Epidermal melanocyte (primary cell): ENCODE data around the gene RABGEF1.
"Not testable (repeated sequence)": the region's sequence is repeated elsewhere in the genome, so short reads cannot be mapped to it uniquely, and the experiment has no call there.

ENCODE experiments used
- DNase-seq: peaks from one replicate; pipeline ENCODE4 v3.0.0; 2011; ENCODE audit warnings: low spot score; ENCODE audit not compliant: insufficient read length

The RABGEF1 gene

DNA sequence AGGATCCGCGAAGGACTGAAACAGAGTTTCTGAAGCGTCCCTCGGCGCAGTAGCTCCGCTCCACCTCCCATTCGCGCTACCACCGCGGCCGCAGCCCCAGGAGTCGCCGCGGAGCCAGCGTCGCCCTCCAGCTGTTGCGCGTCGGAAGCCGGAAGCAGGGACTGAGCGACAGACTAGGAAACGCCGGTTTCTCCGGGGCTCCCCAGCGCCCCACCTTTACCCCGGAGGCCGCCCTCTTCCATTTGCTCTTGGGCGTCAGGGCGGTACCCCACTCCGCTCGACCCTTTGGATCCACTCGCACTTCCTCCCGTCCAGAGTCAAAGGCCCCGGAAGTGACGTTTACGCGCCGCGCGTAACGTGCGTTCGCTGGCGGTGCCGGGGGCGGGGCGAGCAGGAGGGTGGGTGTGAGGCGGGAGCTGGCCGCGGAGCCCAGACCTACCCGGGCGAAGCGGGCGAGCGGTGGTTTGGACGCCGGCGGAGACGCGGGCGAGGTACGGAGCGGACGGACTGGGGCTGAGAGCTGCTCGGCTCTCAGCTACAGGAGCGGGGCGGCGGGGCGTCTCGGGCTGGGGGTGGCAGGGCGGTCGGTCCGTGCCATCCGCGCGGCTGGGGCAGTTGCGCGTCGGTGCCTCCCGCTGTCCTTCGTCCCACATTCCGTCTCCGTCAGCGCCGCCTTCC is at the start of gene RABGEF1:
RABGEF1 (plus strand) TSS at position 432 of the 678 bp plus-strand sequence. CDS start 31,167 bp downstream, outside the sequence.
- DNase-seq: peak; percentile 94

DNA sequence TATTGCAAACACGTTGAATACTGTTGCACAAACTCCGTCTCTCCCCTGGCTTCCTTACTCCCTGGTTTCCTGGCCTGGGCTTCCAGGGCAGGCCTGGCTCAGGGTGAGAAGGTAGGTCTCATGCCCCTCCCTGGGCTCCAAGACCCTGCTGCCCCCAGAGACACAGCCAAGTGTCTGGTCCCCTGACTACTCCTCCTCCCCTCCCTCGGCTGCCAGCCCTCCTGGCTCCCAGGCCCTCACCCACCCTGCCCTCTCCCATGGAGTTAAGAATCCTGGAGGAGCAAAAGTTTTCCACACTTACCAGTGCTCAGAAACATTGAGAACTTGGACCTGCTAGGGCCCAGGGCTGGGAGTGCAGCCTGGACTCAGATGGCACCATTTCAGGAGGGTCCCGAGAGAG is 47.2 kb upstream of the RABGEF1 start:
- DNase-seq: no peak

DNA sequence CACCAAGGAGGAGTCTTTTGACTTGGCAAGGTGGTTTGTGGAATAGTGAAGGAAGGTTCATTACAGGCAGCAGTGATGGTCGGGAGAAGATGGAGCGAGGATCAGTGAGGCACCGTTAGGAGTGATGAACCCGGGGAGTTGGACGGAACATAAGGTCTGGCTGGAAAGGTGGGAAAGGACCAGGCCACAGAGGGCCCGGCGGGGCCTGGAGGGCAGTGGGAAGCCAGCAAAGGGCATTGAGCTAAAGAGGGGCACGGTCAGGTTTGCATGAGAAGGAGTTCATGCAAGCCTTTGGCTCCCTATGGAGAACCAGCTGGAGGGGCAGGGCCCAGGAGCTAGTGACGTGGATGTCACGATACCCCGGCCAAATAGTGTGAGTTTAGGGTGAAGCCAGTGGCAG is 46.2 kb upstream of the RABGEF1 start:
- no peak for DNase-seq

DNA sequence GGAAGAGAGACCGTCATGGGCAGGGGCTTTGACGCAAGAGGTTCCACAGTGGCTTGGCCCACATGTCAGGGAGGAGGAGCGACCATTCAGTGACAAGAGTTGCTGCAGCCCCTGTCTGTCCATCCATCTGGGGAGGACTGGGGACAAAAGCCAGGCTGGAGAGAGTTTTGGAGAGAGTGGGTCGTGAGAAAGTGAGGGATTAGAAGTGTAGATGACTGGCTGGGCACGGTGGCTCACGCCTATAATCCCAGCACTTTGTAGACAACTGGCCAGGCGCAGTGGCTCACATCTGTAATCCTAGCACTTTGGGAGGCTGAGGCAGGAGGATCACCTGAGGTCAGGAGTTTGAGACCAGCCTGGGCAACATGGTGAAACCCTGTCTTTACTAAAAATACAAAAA is 45.1 kb upstream of the RABGEF1 start:
- DNase-seq: not testable (repeated sequence)

DNA sequence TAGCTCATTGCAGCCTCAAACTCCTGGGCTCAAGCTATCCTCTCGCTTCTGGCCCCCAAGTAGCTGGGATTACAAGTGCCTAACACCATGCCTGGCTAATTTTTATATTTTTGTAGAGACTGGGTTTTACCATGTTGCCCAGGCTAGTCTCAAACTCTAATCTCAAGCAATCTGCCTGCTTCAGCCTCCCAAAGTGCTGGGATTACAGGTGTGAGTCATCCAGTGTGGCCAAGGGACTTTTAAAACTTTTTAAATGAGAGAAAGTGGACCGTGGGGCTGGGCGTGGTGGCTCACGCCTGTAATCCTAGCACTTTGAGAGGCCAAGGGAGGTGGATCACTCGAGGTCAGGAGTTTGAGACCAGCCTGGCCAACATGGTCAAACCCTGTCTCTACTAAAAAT is 44.4 kb upstream of the RABGEF1 start:
- not testable (repeated sequence) for DNase-seq

DNA sequence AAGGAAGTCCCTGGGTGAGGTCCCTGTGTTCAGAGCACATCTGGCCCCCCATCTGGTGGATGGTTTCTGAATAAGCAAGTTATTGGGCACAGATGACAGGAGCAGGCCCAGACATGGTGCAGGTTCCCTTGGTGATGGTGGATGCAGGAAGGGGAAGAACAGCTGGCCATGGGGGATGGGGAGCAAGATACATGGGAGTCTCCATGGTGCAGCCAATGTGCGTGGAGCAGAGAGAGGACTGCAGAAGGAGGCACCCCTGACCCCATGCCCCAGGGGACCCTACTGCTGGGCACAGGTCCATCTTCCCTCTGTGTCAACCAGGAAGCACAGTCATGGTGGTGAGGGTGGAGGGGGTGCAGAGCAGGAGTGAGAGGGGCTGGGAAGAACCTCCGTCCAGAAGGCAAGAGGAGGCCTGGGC is 43.8 kb upstream of the RABGEF1 start:
- no peak for DNase-seq

DNA sequence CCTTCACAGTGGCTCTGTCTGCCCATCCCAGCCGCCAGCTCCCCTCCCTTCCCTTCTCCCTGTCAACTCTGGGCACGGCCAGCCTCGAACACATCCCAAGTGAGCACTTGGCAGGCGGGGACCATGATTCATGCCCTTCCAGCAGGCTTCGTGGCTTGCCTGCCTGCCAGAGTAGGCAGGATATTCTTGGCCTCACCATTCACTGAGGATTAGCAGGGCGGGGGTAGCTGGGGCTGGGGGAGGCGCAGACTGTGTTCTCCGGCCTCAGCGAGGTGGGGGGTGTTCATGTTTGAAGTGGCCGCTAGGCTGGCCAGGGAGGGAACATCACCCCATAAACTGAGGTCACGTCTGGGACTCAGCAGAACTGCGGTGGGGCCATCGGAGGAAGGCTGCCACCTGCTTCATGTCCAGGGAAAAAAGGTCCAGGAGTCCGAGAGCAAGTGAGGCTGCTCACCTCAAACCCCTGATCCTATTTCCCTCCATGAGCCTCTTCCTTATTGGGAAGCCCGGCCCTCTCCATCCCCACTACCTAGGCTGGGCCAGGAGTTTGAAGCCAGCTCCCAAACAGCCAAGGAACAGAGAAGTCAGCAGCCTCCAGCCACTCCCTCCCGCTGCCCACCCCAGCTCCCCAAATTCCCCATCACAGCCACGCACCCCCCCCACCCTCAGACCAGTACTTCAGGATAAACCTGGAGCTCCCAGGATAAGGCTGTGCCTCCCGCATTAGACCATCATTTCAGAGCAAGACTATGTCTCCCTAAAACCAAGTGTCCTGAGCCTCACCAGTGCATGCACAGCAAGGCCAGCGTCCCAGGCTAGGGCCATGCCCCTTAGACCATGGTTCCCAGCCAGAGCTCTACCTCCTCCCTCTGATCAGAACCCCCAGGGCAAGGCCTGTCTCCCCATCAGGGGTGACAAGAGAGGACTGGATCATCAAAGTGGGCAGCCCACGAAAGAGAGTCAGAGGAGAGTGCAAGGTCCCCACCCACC is 42.8 kb upstream of the RABGEF1 start:
- no peak for DNase-seq

DNA sequence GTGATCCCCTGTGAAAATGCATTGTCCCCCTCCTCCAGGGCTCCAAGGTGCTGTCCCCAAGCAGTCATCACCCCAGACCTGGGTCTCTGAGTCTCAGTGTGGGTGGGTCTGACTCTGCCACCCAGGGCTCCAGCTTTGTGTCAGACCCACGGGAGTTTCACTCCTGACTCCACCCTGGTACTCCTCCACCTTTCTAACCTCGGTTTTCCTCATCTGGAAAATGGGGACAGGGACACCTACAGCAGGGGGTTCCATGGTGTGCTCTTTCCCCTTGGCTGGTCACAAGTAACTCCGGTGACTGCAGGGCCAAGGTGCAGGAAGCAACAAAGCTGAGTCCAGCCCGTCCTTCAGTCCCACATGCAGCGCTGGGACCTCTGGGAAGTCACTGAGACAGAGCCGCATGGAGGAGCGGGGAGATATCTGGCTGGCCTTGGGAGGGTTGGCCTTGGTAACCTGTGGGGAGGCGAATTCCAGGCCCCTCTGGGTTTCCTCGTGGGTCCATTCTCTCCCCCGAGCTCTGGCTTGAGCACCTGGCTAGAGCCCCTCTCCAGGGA is 41.8 kb upstream of the RABGEF1 start:
- no peak for DNase-seq

DNA sequence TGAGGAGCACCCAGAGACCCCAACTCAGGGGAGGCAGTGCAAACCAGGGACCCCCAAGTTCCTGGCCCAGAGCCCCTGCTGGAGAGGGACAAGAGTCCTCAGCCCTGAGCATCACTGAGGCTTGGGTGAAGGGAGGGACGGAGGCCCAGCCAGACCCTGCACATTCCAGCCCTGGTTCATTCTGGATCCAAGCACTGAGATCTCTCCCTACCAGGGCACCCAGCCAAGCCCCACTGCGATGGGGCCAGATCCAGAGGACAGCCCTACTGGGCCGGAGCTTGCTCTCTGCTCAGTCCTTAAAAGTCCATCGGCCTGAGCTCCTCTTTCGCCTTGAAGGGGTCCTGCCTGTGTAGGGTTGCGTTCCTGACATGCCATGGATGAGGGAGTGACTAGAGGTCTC is 40.5 kb upstream of the RABGEF1 start:
- no peak for DNase-seq

DNA sequence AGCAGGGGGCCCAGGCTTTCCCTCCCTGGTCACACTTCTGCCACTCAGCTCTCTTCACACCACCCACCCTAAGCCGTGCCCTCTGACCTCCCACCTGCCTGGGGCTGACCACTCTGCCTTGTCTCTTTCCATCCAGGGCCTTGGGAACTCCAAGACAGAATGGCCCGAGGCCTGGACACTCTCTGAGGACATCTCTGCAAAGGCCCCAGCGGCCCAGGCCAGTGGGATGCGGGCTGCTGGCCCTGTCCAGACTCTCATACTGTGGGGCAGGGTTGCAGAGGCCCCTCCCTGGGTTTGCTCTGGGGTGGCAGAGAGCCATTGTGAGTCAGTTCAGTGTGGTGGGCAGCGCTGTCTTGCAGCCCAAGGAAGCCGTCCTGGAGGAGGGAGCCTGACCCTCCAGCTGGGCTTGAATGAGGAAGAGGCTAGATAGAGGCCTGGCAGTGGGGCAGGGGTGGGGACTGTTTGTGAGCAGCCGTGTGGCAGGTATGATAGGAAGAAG is 39.9 kb upstream of the RABGEF1 start:
- DNase-seq: no peak

DNA sequence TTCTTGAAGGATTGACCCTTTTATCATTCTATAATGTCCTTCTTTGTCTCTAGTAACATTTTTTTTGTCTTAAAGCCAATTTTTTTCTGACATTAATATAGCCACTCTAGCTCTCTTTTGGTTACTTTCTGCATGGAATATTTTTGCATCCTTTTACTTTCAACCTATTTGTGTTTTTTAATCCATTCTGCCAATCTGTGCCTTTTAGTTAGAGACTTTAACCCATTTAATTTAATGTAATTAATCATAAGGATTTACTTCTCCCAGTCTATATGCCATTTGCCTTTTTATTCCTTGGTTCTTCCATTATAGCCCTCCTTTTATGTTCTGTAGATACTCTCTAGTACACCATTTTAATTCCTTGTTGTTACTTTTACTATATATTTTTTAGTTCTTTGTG is 32.7 kb upstream of the RABGEF1 start:
- no peak for DNase-seq

DNA sequence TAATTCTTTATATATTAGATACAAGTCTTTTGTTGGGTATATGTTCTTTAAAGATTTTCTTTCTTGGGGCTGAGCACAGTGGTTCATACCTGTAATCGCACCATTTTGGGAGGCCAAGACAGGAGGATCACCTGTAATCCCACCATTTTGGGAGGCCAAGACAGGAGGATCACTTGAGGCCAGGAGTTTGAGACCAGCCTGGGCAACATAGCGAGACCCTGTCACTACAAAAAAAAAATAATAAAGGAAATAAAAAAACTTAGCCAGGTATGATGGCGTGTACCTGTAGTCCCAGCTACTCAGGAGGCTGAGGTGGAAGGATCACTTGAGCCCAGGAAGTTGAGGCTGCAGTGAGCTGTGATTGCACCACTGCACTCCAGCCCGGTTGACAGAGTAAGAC is 29.8 kb upstream of the RABGEF1 start:
- DNase-seq: not testable (repeated sequence)

DNA sequence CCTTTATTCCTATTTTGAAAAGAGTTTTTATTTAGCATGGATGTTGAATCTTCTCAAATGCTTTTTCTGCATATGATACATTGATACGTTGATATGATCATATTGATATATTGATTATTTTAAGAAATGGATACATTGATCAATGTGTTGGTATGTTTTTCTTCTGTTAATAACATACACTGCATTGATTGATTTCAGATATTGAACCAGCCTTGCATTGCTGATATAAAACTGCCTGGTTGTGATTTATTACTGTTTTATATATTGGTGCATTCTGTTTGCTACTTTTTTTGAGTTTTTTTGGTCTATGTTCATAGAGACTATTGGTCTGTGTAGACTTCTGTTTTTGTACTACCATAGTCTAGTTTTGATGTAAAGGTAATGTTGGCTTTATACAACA is 26.8 kb upstream of the RABGEF1 start:
- no peak for DNase-seq

DNA sequence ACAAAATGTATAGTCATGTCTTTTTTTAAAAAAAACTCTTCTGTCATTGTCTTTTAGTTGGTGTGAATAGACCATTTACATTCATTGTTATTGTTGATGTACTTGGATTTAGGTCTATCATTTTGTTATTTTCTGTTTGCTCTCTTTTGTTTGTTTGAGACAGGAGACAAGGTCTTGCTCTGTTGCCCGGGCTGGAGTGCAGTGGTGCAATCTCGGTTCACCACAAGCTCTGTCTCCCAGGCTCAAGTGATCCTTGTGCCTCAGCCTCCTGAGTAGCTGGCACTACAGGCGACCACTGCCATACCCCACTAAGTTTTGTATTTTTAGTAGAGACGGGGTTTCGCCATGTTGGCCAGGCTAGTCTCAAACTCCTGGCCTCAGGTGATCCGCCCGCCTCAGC is 23.9 kb upstream of the RABGEF1 start:
- not testable (repeated sequence) for DNase-seq

DNA sequence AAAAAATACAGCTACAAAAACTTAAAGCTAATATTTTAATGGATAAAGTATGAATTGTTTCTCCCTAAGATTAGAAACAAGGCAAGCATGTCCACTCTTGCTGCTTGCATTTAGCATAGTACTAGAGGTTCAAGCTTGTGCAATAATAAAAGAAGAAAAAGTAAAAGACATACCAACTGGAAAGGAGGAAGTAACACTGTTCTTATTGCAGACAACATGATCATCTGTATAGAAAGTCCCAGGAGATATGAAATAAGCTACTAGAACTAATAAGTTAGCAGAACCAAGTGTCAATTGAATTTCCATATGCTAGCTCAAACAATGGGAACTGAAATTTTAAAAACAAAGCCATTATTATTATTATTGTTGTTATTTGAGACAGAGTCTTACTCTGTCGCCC is 20.0 kb upstream of the RABGEF1 start:
- no peak for DNase-seq

DNA sequence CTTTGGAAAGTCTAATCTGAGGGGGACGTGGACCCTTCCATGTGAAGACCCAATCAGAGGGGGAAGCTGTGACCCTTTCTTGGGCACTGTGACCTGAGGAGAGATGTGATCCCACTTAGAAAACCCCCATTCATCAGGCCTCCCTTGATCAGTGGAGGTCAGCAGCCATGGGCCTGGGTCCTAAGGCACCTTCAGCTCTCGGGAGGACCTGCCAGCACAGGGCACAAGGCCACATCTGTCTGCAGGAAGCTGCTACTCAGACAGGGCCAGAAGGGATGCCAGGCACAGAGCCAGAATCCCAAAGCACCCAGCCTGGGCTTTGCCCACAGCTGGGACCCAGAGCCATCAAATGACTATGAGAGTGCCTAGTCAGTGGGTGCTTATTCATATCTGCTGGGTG is 14.7 kb upstream of the RABGEF1 start:
- DNase-seq: no peak

DNA sequence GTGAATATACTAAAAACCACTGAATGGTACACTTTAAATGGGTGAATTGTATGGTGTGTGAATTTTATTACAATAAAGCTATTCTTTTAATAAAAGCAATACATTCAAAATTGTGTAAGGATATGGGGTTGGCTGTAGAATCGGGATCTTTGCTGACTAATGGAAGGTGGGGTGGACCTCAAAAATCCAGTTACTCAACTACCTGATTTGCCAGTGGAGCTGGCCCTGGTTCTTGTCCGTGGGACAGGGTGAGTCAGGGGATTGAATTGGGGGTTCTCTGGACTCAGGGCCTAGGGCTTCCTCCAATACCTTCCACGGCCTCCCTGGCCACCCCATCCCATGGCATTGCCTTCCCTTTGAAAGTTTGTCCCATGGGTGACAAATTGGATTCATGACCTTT is 13.5 kb upstream of the RABGEF1 start:
- DNase-seq: no peak

DNA sequence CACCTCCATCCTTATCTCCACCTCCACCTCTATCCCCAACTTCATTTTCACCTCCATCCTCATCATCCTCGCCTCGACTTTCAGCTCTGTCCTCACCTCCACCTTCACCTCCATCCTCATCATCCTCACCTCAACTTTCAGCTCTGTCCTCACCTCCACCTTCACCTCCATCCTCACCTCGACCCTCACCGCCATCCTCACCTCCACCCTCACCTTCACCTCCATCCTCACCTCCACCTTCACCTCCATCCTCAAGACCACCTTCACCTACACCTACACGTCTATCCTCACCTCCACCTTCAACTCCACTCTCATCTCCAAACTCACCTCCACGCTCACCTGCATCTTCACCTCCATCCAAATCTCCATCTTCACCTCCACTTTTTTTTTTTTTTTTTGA is 12.0 kb upstream of the RABGEF1 start:
- no peak for DNase-seq

DNA sequence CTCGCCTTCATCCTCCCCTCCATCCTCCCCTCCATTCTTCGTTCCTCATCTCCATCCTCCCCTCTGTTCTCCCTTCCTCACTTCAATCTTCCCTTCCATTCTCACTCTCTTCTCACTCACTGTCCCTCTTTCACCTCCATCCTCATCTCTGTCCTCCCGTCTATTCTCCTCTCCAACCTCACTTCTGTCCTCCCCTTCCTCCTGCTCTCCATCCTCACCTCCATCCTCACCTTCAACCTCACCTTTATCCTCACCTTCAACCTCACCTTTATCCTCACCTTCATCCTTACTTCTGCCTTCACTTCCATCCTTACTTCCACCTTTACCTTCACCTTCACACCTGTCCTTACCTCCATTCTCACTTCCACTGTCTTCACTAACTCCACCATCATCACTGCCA is 11.3 kb upstream of the RABGEF1 start:
- no peak for DNase-seq

DNA sequence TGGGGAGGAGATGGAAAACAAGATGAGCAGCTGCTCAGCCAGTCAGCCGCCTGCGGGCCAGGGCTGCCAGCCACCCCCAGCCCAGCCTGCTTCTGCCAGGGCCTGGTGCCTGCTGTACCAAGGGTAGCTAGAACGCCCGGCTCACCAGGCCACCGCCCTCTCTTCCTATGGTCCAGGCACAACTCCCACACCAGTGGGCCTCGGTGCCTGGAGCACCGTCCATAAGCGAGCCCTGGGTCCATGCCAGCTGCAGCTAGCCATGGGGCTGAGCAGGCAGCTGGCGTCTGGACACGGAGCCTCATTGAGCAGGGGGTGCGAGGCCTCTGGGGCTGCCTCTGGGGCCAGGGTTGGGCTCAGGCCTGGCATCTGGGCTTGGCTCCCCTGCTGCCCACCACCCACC is 8.5 kb upstream of the RABGEF1 start:
- no peak for DNase-seq

DNA sequence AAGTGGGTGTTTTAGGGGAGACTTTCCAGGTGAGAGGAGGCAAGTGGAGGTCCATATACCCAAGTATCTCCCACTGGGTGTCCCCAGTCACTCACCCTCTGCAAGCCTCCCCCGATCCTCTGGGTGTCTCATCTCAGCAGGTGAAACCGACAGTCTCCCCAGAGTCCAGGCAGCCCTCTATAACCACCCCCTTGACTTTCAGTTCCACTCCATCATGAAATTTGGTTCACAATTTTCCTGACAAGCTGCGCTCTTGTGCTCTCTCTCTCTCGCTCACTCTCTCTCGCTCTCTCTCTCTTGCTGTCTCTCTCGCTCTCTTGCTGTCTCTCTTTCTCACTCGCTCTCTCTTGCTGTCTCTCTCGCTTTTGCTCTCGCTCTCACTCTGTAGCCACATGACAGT is 8.1 kb upstream of the RABGEF1 start:
- no peak for DNase-seq

DNA sequence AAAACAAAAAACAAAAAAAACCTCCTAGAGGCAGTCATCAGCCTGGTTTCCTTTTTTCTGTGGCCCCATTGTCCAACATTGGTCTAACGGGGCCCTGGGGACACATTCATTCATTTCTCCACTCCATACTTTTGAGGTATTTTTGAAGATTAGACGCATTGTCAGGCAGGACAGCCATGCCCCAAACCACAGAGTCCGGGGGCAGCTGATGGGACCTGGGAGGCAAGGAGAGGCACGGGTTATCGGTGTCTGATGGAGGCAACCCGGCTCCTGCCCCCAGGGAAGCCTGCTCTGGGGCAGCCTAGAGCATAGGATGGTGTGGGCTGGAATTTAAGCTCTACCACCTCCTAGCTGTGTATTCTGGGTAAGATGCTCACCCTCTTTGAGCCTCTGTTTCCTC is 6.5 kb upstream of the RABGEF1 start:
- DNase-seq: no peak
